MM.1S (cell line): Measurements from ENCODE around the gene RPL21.

Experiments used
- EZH2phosphoT487 ChIP-seq: fragments of 300-600 bp; sonication (generic); IDR thresholded peaks from 2 replicates; pipeline ENCODE4 v1.6.1; 2018; ENCODE audit warnings: antibody characterized with exemption, low read length
- TF ChIP-seq, protein P1 (sequence below): fragments of 300-600 bp; sonication (generic); IDR thresholded peaks from 2 replicates; pipeline ENCODE4 v1.5.1; 2016; ENCODE audit warnings: antibody characterized with exemption, low read length, mixed read lengths

DNA sequence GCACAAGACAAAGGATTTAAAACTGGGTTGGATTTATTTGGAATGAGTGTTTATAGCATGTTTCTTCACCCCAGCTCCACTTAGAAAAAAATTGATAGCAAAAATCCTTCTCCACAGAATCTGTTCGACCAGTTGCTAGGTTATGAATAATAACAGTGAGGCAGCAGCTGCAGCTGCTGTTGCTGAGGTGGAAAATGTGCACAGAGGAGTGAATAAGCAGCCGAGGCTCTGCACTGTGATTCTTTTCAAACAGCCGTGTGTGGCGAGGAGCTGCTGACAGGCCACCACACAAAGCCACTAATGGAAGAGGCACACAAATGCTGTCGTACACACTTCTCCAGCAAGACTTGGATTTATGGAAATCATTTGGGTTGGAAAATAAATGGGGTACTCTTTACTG lies 12.8 kb downstream of the RPL21 start:
- TF ChIP-seq, protein P1, sequence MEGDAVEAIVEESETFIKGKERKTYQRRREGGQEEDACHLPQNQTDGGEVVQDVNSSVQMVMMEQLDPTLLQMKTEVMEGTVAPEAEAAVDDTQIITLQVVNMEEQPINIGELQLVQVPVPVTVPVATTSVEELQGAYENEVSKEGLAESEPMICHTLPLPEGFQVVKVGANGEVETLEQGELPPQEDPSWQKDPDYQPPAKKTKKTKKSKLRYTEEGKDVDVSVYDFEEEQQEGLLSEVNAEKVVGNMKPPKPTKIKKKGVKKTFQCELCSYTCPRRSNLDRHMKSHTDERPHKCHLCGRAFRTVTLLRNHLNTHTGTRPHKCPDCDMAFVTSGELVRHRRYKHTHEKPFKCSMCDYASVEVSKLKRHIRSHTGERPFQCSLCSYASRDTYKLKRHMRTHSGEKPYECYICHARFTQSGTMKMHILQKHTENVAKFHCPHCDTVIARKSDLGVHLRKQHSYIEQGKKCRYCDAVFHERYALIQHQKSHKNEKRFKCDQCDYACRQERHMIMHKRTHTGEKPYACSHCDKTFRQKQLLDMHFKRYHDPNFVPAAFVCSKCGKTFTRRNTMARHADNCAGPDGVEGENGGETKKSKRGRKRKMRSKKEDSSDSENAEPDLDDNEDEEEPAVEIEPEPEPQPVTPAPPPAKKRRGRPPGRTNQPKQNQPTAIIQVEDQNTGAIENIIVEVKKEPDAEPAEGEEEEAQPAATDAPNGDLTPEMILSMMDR = no peak
- TF ChIP-seq EZH2phosphoT487 = no peak
